ENCODE data around the gene HTRA3. TPM values are rescaled to one million over a fixed set of nuclear protein-coding genes. Genes with fewer than 3 reads are reported as not detected.

The HTRA3 gene
- total and polyA plus RNA-seq, 2 experiments from 2014 or later: 6.9 to 15.7 TPM

- Histone ChIP-seq H3K4me3 (no peak overlapping the region), H3K36me3 (no peaks in the 10 kb centered on the region), H3K9me3 (ENCODE audit: low read depth) (no peaks in the 10 kb centered on the region), H3K27me3 (no peaks in the 10 kb centered on the region), H3K27ac (no peak overlapping the region), H3K4me1 (ENCODE audit: low read depth) (no peaks in the 10 kb centered on the region)
- no peak for DNase-seq (ENCODE audit: low read depth in 1 of 2, low spot score in 1 of 2)
- no peak for TF ChIP-seq CTCF (IDR thresholded peaks at IDR 0.05; ENCODE audit: low read depth, low read length)
These were observed 63.4 kb downstream of the HTRA3 start for GRCh38 chr4:8332891-8333331.

DNA sequence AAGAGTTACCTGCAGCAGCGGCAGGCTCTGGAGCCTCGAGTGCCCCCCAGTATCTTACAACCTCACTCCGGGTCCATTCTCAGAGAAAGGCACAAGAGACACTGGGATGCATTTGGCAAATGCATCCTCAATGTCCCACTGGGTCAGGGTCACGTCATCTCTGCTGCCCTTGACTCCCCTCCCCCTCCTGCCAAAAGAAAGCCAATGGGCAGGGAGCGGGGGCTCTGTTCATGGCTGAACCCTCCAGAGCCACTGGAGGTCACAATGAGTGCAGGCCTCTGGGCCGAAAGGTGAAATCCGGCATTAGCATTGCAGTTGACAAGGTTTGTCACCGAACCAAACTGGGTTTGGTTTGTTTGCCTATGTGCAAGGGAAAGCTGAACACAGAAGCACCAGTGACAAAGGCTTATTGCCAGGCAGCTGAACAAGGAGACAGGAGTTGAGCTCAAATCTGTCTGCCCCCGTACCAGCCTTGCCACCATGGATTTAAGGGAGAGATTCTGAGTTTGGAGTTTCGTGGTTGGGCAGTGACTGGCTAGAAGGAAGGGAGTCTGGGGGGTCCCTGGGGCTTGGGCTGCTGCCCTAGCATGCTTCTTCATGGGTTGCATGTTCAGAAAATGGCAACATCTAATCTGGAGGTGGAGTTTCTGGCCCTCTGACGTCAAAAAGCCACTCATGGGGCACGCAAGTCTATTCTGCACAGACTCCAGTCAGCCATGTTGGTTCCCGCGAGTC, 64.3 kb downstream of the HTRA3 start:
- H3K9me3 ChIP-seq (ENCODE audit: low read depth): no peaks in the 10 kb centered on the region
- no peak for TF ChIP-seq CTCF (IDR thresholded peaks at IDR 0.05; ENCODE audit: low read depth, low read length)
- DNase-seq (ENCODE audit: low read depth in 1 of 2, low spot score in 1 of 2): no peak
- no peaks in the 10 kb centered on the region for H3K4me1 ChIP-seq (ENCODE audit: low read depth)
- H3K27me3 ChIP-seq: no peaks in the 10 kb centered on the region
- no peaks in the 10 kb centered on the region for H3K36me3 ChIP-seq
- H3K4me3 ChIP-seq: no peak overlapping the region
- no peak overlapping the region for H3K27ac ChIP-seq

- H3K27ac ChIP-seq: no peak overlapping the region
- H3K9me3 ChIP-seq (ENCODE audit: low read depth): no peaks in the 10 kb centered on the region
- no peaks in the 10 kb centered on the region for H3K4me1 ChIP-seq (ENCODE audit: low read depth)
- DNase-seq (ENCODE audit: low read depth in 1 of 2, low spot score in 1 of 2): no peak
- TF ChIP-seq CTCF (IDR thresholded peaks at IDR 0.05; ENCODE audit: low read depth, low read length): no peak
- no peaks in the 10 kb centered on the region for H3K27me3 ChIP-seq
- H3K4me3 ChIP-seq: no peak overlapping the region
- H3K36me3 ChIP-seq: no peaks in the 10 kb centered on the region
These were observed 65.4 kb downstream of the HTRA3 start for GRCh38 chr4:8334786-8335460.

- H3K27ac ChIP-seq: no peak overlapping the region
- no peaks in the 10 kb centered on the region for H3K9me3 ChIP-seq (ENCODE audit: low read depth)
- DNase-seq (ENCODE audit: low read depth in 1 of 2, low spot score in 1 of 2): no peak
- no peaks in the 10 kb centered on the region for H3K36me3 ChIP-seq
- TF ChIP-seq CTCF (IDR thresholded peaks at IDR 0.05; ENCODE audit: low read depth, low read length): no peak
- H3K27me3 ChIP-seq: no peaks in the 10 kb centered on the region
- no peak overlapping the region for H3K4me3 ChIP-seq
- no peaks in the 10 kb centered on the region for H3K4me1 ChIP-seq (ENCODE audit: low read depth)
These were observed 66.3 kb downstream of the HTRA3 start for GRCh38 chr4:8335848-8336247.

GRCh38 chr4:8336412-8337075, 67.0 kb downstream of the HTRA3 start:
- H3K4me1 ChIP-seq (ENCODE audit: low read depth): no peaks in the 10 kb centered on the region
- TF ChIP-seq CTCF (IDR thresholded peaks at IDR 0.05; ENCODE audit: low read depth, low read length): no peak
- H3K9me3 ChIP-seq (ENCODE audit: low read depth): no peaks in the 10 kb centered on the region
- H3K36me3 ChIP-seq: no peaks in the 10 kb centered on the region
- H3K27me3 ChIP-seq: no peaks in the 10 kb centered on the region
- no peak overlapping the region for H3K27ac ChIP-seq
- no peak overlapping the region for H3K4me3 ChIP-seq
- peak in 1 of 2 donors; percentile 13 for DNase-seq (ENCODE audit: low read depth in 1 of 2, low spot score in 1 of 2)

Measured in cardiac muscle cell (in vitro differentiated cells and primary cell).